Spleen (tissue), 11 donors: ENCODE data around the gene PCSK6. TPM values are rescaled to one million over a fixed set of nuclear protein-coding genes. Genes with fewer than 3 reads are reported as not detected.

Experiments
- DNase-seq: peaks from one replicate; pipeline ENCODE4 v3.0.0-alpha.2; 2020
- H3K27ac ChIP-seq, 8 donors: fragments of 200-600 bp; sonication (generic) in 7 of 8; 1 replicate in 4 of 8; 2 replicates in 4 of 8; pipeline versions ENCODE4 v1.5.0 to v1.8.0; 2016 to 2021; ENCODE audit warnings: inconsistent platforms in 4 of 8, mild to moderate bottlenecking in 4 of 8, moderate library complexity in 1 of 8
- H3K27me3 ChIP-seq, 7 donors: fragments of 200-600 bp; sonication (generic) in 6 of 7; replicated peaks in 1 of 7; 1 replicate in 4 of 7; 2 replicates in 3 of 7; pipeline versions ENCODE4 v1.5.0 to v1.8.0; 2016 to 2021; ENCODE audit warnings: inconsistent platforms in 3 of 7, mild to moderate bottlenecking in 1 of 7
- H3K36me3 ChIP-seq, 6 donors: fragments of 200-600 bp; sonication (generic) in 5 of 6; 1 replicate in 4 of 6; 2 replicates in 2 of 6; pipeline versions ENCODE4 v1.5.0 to v1.8.0; 2016 to 2021; ENCODE audit warnings: inconsistent platforms in 2 of 6
- H3K4me1 ChIP-seq, 6 donors: fragments of 200-600 bp; sonication (generic) in 5 of 6; 1 replicate in 3 of 6; 2 replicates in 3 of 6; pipeline versions ENCODE4 v1.5.0 to v1.8.0; 2016 to 2021; ENCODE audit warnings: inconsistent platforms in 3 of 6
- H3K4me3 ChIP-seq, 8 donors: fragments of 200-600 bp; sonication (generic) in 7 of 8; 1 replicate in 4 of 8; 2 replicates in 4 of 8; pipeline versions ENCODE4 v1.5.0 to v1.8.0; 2016 to 2021; ENCODE audit warnings: inconsistent platforms in 4 of 8, mild to moderate bottlenecking in 4 of 8, moderate library complexity in 2 of 8
- H3K9me3 ChIP-seq, 8 donors: fragments of 200-600 bp; sonication (generic) in 7 of 8; 1 replicate in 4 of 8; 2 replicates in 4 of 8; pipeline versions ENCODE4 v1.5.0 to v1.8.0; 2016 to 2021; ENCODE audit warnings: inconsistent platforms in 4 of 8
- CTCF ChIP-seq, 11 experiments: fragments of 200-600 bp in 7 of 11; fragments of 450-650 bp in 4 of 11; sonication (generic) in 4 of 11; IDR thresholded peaks in 8 of 11; conservative IDR thresholded peaks in 3 of 11; 1 replicate in 7 of 11; 2 replicates in 4 of 11; pipeline versions ENCODE4 v1.4.0 to v1.8.0; 2016 to 2021; ENCODE audit warnings: antibody characterized with exemption in 11 of 11, inconsistent platforms in 4 of 11, mild to moderate bottlenecking in 1 of 11
- POLR2A ChIP-seq, 3 donors: fragments of 450-650 bp; IDR thresholded peaks; one replicate each; pipeline ENCODE4 v1.5.1; 2017; ENCODE audit warnings: antibody characterized with exemption in 3 of 3, mild to moderate bottlenecking in 1 of 3
- POLR2AphosphoS5 ChIP-seq, 3 donors: sonication (generic); formaldehyde crosslinking; IDR thresholded peaks; one replicate each; pipeline ENCODE4 v1.5.1; 2017; ENCODE audit warnings: antibody characterized with exemption in 3 of 3
- WGBS, 5 donors: extraction: QIAGEN DNeasy Blood & Tissue Kit in 3 of 5; methylation state at CpG; one replicate each; pipeline versions ENCODE4 v1.1.5 to v1.1.7; 2013 to 2018; 5-methylcytosine and 5-hydroxymethylcytosine counted together
- intact Hi-C: fragments of 100-400 bp; cut with DNase I; formaldehyde crosslinking; loops from one replicate; pipeline ENCODE4 v1.15.0; 2023; ENCODE audit warnings: low total_unique reads
- polyA plus RNA-seq, 3 donors: library from polyadenylated mRNA; stranded (reverse); fragments of 200-250 nt; gene quantifications; one replicate each; pipeline ENCODE4 v1.2.1, GENCODE V29; 2013
- total RNA-seq, 7 donors: library from RNA; depleted of rRNA in 3 of 7; stranded (reverse); fragments of >200 nt in 3 of 7; fragmentation: NEBNext Ultra II Directional in 4 of 7; extraction: Animal tissue kit (Norgen Biotek cat#: 25700) in 4 of 7; gene quantifications; one replicate each; pipeline versions ENCODE4 v1.1.0 to v1.2.1, GENCODE V29; 2016 to 2021
- donor health status: healthy with polysubstance abuse.
- donor health status: DM: no; HTN: no; CAD: no; lungs with moderate emphysema.
- donor health status: DM: no; HTN: no; CAD: no.
- donor health status: Bipolar disorder and iron deficiency.
- donor health status: healthy.
- donor health status: DM: no; HTN: no; CAD: no.
- donor health status: DM: yes; HTN: yes; CAD: no.

PCSK6 gene
- total and polyA plus RNA-seq, 10 donors, result 10.0 to 403 (median 252) TPM

- H3K36me3 ChIP-seq, result no peaks in the 10 kb centered on the region
- H3K27ac ChIP-seq, result no peak overlapping the region
- 77 to 87% (median 86%) methylated on average over 10 of the region's 10 CpGs for WGBS, 5 donors
- DNase-seq, result no peak
- no peak overlapping the region for H3K4me3 ChIP-seq
- H3K4me1 ChIP-seq, result peaks cover 8 to 45% (median 38%) of the 10 kb centered on the region in 6 donors
- intact Hi-C loops, result no loop called here
- no peaks in the 10 kb centered on the region for H3K9me3 ChIP-seq
- TF ChIP-seq POLR2AphosphoS5 (IDR thresholded peaks at IDR 0.05) (no peak), CTCF (IDR thresholded peaks at IDR 0.05 in 8 of 11, conservative IDR thresholded peaks at IDR 0.05 in 3 of 11) (no peak), POLR2A (IDR thresholded peaks at IDR 0.05) (no peak)
- H3K27me3 ChIP-seq, result peaks cover 0 to 9% (median 0%) of the 10 kb centered on the region in 7 donors
Observed at GRCh38 chr15:101525087-101525669, 35.7 kb upstream of the PCSK6 start.

- Histone ChIP-seq H3K4me3 (no peak overlapping the region), H3K36me3 (no peaks in the 10 kb centered on the region), H3K9me3 (peaks cover 0 to 6% (median 1%) of the 10 kb centered on the region in 8 donors), H3K4me1 (peaks cover 6 to 37% (median 31%) of the 10 kb centered on the region in 6 donors), H3K27ac (no peak overlapping the region), H3K27me3 (peaks cover 0 to 9% (median 0%) of the 10 kb centered on the region in 7 donors)
- no peak for TF ChIP-seq POLR2AphosphoS5 (IDR thresholded peaks at IDR 0.05)
- no peak for TF ChIP-seq POLR2A (IDR thresholded peaks at IDR 0.05)
- no peak for TF ChIP-seq CTCF (IDR thresholded peaks at IDR 0.05 in 8 of 11, conservative IDR thresholded peaks at IDR 0.05 in 3 of 11)
- intact Hi-C loops, result no loop called here
- 81 to 98% (median 91%) methylated on average over 8 of the region's 8 CpGs for WGBS, 5 donors
- peak; percentile 65 for DNase-seq
Observed at GRCh38 chr15:101523560-101523940, 34.0 kb upstream of the PCSK6 start.

GRCh38 chr15:101522621-101523559, 33.4 kb upstream of the PCSK6 start:
- TF ChIP-seq CTCF (IDR thresholded peaks at IDR 0.05 in 8 of 11, conservative IDR thresholded peaks at IDR 0.05 in 3 of 11) (no peak), POLR2A (IDR thresholded peaks at IDR 0.05) (no peak), POLR2AphosphoS5 (IDR thresholded peaks at IDR 0.05) (no peak)
- intact Hi-C loops, result no loop called here
- Histone ChIP-seq H3K4me3 (no peak overlapping the region), H3K9me3 (peaks cover 0 to 13% (median 8%) of the 10 kb centered on the region in 8 donors), H3K4me1 (peaks cover 3 to 31% (median 26%) of the 10 kb centered on the region in 6 donors), H3K27me3 (peaks cover 0 to 9% (median 0%) of the 10 kb centered on the region in 7 donors), H3K27ac (no peak overlapping the region), H3K36me3 (no peaks in the 10 kb centered on the region)
- no peak for DNase-seq
- 88 to 94% (median 93%) methylated on average over 13 to 18 of the region's 18 CpGs for WGBS, 5 donors

GRCh38 chr15:101522091-101522490, 32.6 kb upstream of the PCSK6 start:
- peaks cover 0 to 21% (median 16%) of the 10 kb centered on the region in 8 donors for H3K9me3 ChIP-seq
- H3K36me3 ChIP-seq, result no peaks in the 10 kb centered on the region
- intact Hi-C loops, result no loop called here
- TF ChIP-seq POLR2AphosphoS5 (IDR thresholded peaks at IDR 0.05), result no peak
- no peak for TF ChIP-seq CTCF (IDR thresholded peaks at IDR 0.05 in 8 of 11, conservative IDR thresholded peaks at IDR 0.05 in 3 of 11)
- TF ChIP-seq POLR2A (IDR thresholded peaks at IDR 0.05), result no peak
- H3K4me3 ChIP-seq, result no peak overlapping the region
- 65 to 80% (median 71%) methylated on average over 11 of the region's 11 CpGs for WGBS, 5 donors
- H3K27me3 ChIP-seq, result peaks cover 0 to 9% (median 0%) of the 10 kb centered on the region in 7 donors
- H3K27ac ChIP-seq, result peak overlapping the region in 2 of 8 donors; percentile 0 to 38
- DNase-seq, result no peak
- peaks cover 0 to 23% (median 18%) of the 10 kb centered on the region in 6 donors for H3K4me1 ChIP-seq
